ENCODE data around the gene UMODL1.

Gene UMODL1

GRCh38 chr21:42071146-42071737 is at the start of gene UMODL1:
UMODL1 (plus strand) TSS chr21:42071317; CDS start chr21:42071317, 0 bp downstream.
- DNase-seq (ENCODE audit: low read depth, low spot score) = no peak

- DNase-seq (ENCODE audit: low read depth, low spot score) = peak; percentile 65
Observed at GRCh38 chr21:42021371-42022090, 49.6 kb upstream of the UMODL1 start.

GRCh38 chr21:42022091-42022430 is 49.1 kb upstream of the UMODL1 start:
- no peak for DNase-seq (ENCODE audit: low read depth, low spot score)

GRCh38 chr21:42022906-42023305 is 48.2 kb upstream of the UMODL1 start:
- no peak for DNase-seq (ENCODE audit: low read depth, low spot score)

GRCh38 chr21:42025376-42026081 is 45.6 kb upstream of the UMODL1 start:
- peak; percentile 50 for DNase-seq (ENCODE audit: low read depth, low spot score)

- DNase-seq (ENCODE audit: low read depth, low spot score) = no peak
Observed at GRCh38 chr21:42026082-42026435, 45.1 kb upstream of the UMODL1 start.

GRCh38 chr21:42027085-42027821 is 43.9 kb upstream of the UMODL1 start:
- DNase-seq (ENCODE audit: low read depth, low spot score) = no peak

- no peak for DNase-seq (ENCODE audit: low read depth, low spot score)
Observed at GRCh38 chr21:42027822-42028765, 43.0 kb upstream of the UMODL1 start.

- DNase-seq (ENCODE audit: low read depth, low spot score) = no peak
Observed at GRCh38 chr21:42028766-42029425, 42.2 kb upstream of the UMODL1 start.

- DNase-seq (ENCODE audit: low read depth, low spot score) = no peak
Observed at GRCh38 chr21:42030311-42030710, 40.8 kb upstream of the UMODL1 start.

- DNase-seq (ENCODE audit: low read depth, low spot score) = no peak
Observed at GRCh38 chr21:42031241-42031640, 39.9 kb upstream of the UMODL1 start.

GRCh38 chr21:42031816-42032215 is 39.3 kb upstream of the UMODL1 start:
- DNase-seq (ENCODE audit: low read depth, low spot score) = no peak

GRCh38 chr21:42032266-42032665 is 38.9 kb upstream of the UMODL1 start:
- DNase-seq (ENCODE audit: low read depth, low spot score) = no peak

- no peak for DNase-seq (ENCODE audit: low read depth, low spot score)
Observed at GRCh38 chr21:42032968-42033367, 38.1 kb upstream of the UMODL1 start.

GRCh38 chr21:42036313-42036712 is 34.8 kb upstream of the UMODL1 start:
- no peak for DNase-seq (ENCODE audit: low read depth, low spot score)

- no peak for DNase-seq (ENCODE audit: low read depth, low spot score)
Observed at GRCh38 chr21:42037516-42037915, 33.6 kb upstream of the UMODL1 start.

- DNase-seq (ENCODE audit: low read depth, low spot score) = no peak
Observed at GRCh38 chr21:42037943-42038342, 33.2 kb upstream of the UMODL1 start.

GRCh38 chr21:42038393-42038792 is 32.7 kb upstream of the UMODL1 start:
- no peak for DNase-seq (ENCODE audit: low read depth, low spot score)

GRCh38 chr21:42038826-42039425 is 32.2 kb upstream of the UMODL1 start:
- DNase-seq (ENCODE audit: low read depth, low spot score) = no peak

- peak; percentile 41 for DNase-seq (ENCODE audit: low read depth, low spot score)
Observed at GRCh38 chr21:42039470-42039901, 31.6 kb upstream of the UMODL1 start.

Measured in astrocyte of the hippocampus (primary cell).